Astrocyte (in vitro differentiated cells and primary cell): ENCODE measurements around the gene PRF1.

ENCODE experiments used
- CTCF ChIP-seq: IDR thresholded peaks from 2 replicates; pipeline ENCODE4 v1.5.1; 2011; ENCODE audit warnings: low read depth, mild to moderate bottlenecking, inconsistent platforms, low read length, moderate library complexity; ENCODE audit not compliant: insufficient read depth
- EZH2 ChIP-seq: IDR thresholded peaks from 2 replicates; pipeline ENCODE4 v1.6.1; 2012; ENCODE audit warnings: mild to moderate bottlenecking, low read length, inconsistent platforms; ENCODE audit not compliant: insufficient read depth

GRCh38 chr10:70550459-70550858, 52.1 kb downstream of the PRF1 start:
- TF ChIP-seq EZH2 = no peak
- no peak for TF ChIP-seq CTCF
